Prostate gland (tissue), 2 donors: Measurements from ENCODE around the gene NAV2.

ENCODE experiments used
- POLR2AphosphoS5 ChIP-seq: sonication (generic); formaldehyde crosslinking; IDR thresholded peaks from one replicate; pipeline ENCODE4 v1.6.1; 2017; ENCODE audit warnings: antibody characterized with exemption
- TF ChIP-seq, protein P1 (sequence below), 4 experiments: fragments of 200-600 bp in 2 of 4; fragments of 450-650 bp in 2 of 4; sonication (generic) in 2 of 4; IDR thresholded peaks; 1 replicate in 3 of 4; 2 replicates in 1 of 4; pipeline ENCODE4 v1.5.1; 2016 to 2019; ENCODE audit warnings: antibody characterized with exemption in 4 of 4, mild to moderate bottlenecking in 2 of 4, moderate library complexity in 2 of 4

DNA sequence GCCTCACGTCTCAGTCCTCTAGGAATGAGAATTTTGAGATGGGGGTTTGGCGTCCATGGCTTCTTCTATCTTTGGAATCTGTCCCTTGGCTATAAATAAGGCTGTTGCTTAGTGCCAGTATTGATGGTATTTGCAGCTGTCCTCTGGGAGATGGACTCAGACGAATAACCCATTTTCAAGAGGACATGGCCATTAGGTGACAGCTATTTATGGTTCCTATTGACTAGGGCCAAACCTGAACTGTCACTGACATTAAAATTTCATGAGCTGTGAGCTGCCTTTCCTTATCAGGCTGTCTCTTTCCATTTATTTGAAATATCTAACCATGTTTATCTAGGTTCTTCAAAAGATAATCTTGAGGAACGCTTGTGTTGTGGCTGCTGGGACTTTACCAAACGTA is 92.7 kb downstream of the NAV2 start:
- TF ChIP-seq, protein P1, sequence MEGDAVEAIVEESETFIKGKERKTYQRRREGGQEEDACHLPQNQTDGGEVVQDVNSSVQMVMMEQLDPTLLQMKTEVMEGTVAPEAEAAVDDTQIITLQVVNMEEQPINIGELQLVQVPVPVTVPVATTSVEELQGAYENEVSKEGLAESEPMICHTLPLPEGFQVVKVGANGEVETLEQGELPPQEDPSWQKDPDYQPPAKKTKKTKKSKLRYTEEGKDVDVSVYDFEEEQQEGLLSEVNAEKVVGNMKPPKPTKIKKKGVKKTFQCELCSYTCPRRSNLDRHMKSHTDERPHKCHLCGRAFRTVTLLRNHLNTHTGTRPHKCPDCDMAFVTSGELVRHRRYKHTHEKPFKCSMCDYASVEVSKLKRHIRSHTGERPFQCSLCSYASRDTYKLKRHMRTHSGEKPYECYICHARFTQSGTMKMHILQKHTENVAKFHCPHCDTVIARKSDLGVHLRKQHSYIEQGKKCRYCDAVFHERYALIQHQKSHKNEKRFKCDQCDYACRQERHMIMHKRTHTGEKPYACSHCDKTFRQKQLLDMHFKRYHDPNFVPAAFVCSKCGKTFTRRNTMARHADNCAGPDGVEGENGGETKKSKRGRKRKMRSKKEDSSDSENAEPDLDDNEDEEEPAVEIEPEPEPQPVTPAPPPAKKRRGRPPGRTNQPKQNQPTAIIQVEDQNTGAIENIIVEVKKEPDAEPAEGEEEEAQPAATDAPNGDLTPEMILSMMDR (IDR thresholded peaks at IDR 0.05), result no peak
- no peak for TF ChIP-seq POLR2AphosphoS5
